ENCODE measurements around the gene SHISAL2A.

SHISAL2A gene

GRCh38 chr1:52665006-52665941 lies 32.3 kb downstream of the SHISAL2A start:
- H3K27me3 ChIP-seq (ENCODE audit: control insufficient read depth, insufficient read depth, low read length), result no peaks in the 10 kb centered on the region
- H3K9me3 ChIP-seq (ENCODE audit: control insufficient read depth, low read length), result no peaks in the 10 kb centered on the region
- H3K9ac ChIP-seq (ENCODE audit: low read length), result no peak overlapping the region
- no peak overlapping the region for H3K4me3 ChIP-seq (ENCODE audit: low read length)
- no peaks in the 10 kb centered on the region for H3K36me3 ChIP-seq (ENCODE audit: control insufficient read depth, insufficient read depth, low read length)
- peaks cover 4% of the 10 kb centered on the region for H3K4me1 ChIP-seq (ENCODE audit: control insufficient read depth, insufficient read depth, low read length)

DNA sequence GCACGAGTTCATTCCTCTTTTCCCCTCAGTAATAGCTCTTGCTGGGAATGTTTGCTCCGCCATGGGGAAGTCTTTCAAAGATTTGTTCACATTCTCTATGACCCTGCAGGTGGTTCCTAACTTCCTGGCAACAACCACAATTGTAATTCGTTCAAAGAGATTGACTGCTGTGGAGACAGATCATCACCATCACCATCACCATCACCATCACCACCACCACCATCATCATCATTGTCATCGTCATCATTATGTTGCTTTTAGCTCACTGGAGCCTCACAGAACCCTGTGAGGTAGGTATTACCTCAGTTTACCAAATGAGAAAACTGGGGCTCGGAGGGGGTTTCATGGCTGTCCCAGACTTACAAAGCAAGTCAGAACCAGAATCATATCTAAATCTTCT lies 34.3 kb downstream of the SHISAL2A start:
- H3K36me3 ChIP-seq (ENCODE audit: control insufficient read depth, insufficient read depth, low read length), result no peaks in the 10 kb centered on the region
- no peak overlapping the region for H3K4me3 ChIP-seq (ENCODE audit: low read length)
- H3K9me3 ChIP-seq (ENCODE audit: control insufficient read depth, low read length), result no peaks in the 10 kb centered on the region
- H3K4me1 ChIP-seq (ENCODE audit: control insufficient read depth, insufficient read depth, low read length), result peaks cover 4% of the 10 kb centered on the region
- no peaks in the 10 kb centered on the region for H3K27me3 ChIP-seq (ENCODE audit: control insufficient read depth, insufficient read depth, low read length)
- no peak overlapping the region for H3K9ac ChIP-seq (ENCODE audit: low read length)

DNA sequence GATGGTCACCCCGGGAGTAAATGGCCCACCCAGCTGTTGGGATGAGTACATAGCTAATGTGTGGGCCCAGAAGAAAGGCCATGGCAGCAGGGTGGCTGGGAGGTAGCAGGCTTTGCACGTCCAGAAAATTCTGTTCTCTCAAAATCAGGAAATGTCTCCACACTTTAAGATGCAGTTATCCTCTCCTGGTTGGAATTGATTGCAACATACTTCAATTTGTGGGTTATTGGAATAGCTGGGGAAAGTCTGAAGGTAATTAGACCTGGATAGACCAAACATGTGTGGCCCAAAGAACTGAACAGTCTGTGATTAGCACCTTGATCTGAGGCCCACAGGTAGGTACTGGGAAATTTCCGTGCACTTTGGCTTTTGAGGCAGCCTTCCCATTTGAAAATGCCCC lies 35.0 kb downstream of the SHISAL2A start:
- H3K9ac ChIP-seq (ENCODE audit: low read length), result no peak overlapping the region
- H3K9me3 ChIP-seq (ENCODE audit: control insufficient read depth, low read length), result no peaks in the 10 kb centered on the region
- no peaks in the 10 kb centered on the region for H3K36me3 ChIP-seq (ENCODE audit: control insufficient read depth, insufficient read depth, low read length)
- no peaks in the 10 kb centered on the region for H3K27me3 ChIP-seq (ENCODE audit: control insufficient read depth, insufficient read depth, low read length)
- no peak overlapping the region for H3K4me3 ChIP-seq (ENCODE audit: low read length)
- peaks cover 1% of the 10 kb centered on the region for H3K4me1 ChIP-seq (ENCODE audit: control insufficient read depth, insufficient read depth, low read length)

DNA sequence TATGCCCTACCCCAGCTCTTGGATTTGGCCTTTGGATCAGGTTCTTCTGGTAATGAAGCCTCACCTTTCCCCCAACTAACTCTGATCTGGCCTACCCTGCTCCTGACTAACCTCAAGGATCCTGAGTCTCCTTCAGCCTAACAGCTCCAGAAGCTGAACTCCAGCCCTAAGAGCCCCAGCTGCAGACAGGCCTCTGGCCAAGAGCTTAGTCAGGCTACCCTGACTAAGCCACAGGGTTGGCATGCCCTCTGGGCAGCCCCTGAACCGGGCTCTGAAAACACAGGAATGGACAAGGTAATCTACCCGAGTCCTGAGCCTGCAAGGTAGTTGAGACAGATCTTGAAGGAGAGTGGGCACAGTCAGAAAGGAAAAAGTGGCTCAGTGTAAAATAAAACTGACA lies 35.7 kb downstream of the SHISAL2A start:
- H3K36me3 ChIP-seq (ENCODE audit: control insufficient read depth, insufficient read depth, low read length), result no peaks in the 10 kb centered on the region
- H3K4me3 ChIP-seq (ENCODE audit: low read length), result no peak overlapping the region
- H3K4me1 ChIP-seq (ENCODE audit: control insufficient read depth, insufficient read depth, low read length), result no peaks in the 10 kb centered on the region
- H3K9me3 ChIP-seq (ENCODE audit: control insufficient read depth, low read length), result no peaks in the 10 kb centered on the region
- no peaks in the 10 kb centered on the region for H3K27me3 ChIP-seq (ENCODE audit: control insufficient read depth, insufficient read depth, low read length)
- no peak overlapping the region for H3K9ac ChIP-seq (ENCODE audit: low read length)

- Histone ChIP-seq H3K4me1 (ENCODE audit: control insufficient read depth, insufficient read depth, low read length) (no peaks in the 10 kb centered on the region), H3K27me3 (ENCODE audit: control insufficient read depth, insufficient read depth, low read length) (no peaks in the 10 kb centered on the region), H3K9me3 (ENCODE audit: control insufficient read depth, low read length) (no peaks in the 10 kb centered on the region), H3K36me3 (ENCODE audit: control insufficient read depth, insufficient read depth, low read length) (no peaks in the 10 kb centered on the region), H3K9ac (ENCODE audit: low read length) (no peak overlapping the region), H3K4me3 (ENCODE audit: low read length) (no peak overlapping the region)
Observed at GRCh38 chr1:52669696-52670095, 36.7 kb downstream of the SHISAL2A start.

DNA sequence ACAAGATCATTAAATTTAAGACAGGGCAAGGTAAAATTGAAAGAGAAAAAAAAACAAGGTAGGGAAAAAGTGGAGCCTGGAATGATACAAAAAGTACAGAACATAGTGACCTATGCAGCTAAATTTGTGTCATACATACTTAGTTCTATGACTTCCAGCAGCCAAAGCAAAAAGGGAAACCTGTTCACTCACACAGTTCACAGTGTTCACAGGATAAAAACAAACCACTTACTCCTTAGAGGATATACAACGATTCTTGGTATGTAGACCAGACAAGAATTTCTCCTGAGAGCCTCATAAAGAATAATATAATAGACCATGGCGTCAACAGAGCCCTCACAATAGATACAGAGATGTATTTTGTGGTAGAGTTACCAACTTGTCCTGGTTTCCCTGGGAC lies 37.6 kb downstream of the SHISAL2A start:
- Histone ChIP-seq H3K4me3 (ENCODE audit: low read length) (no peak overlapping the region), H3K9ac (ENCODE audit: low read length) (no peak overlapping the region), H3K4me1 (ENCODE audit: control insufficient read depth, insufficient read depth, low read length) (no peaks in the 10 kb centered on the region), H3K27me3 (ENCODE audit: control insufficient read depth, insufficient read depth, low read length) (no peaks in the 10 kb centered on the region), H3K36me3 (ENCODE audit: control insufficient read depth, insufficient read depth, low read length) (no peaks in the 10 kb centered on the region), H3K9me3 (ENCODE audit: control insufficient read depth, low read length) (no peaks in the 10 kb centered on the region)

DNA sequence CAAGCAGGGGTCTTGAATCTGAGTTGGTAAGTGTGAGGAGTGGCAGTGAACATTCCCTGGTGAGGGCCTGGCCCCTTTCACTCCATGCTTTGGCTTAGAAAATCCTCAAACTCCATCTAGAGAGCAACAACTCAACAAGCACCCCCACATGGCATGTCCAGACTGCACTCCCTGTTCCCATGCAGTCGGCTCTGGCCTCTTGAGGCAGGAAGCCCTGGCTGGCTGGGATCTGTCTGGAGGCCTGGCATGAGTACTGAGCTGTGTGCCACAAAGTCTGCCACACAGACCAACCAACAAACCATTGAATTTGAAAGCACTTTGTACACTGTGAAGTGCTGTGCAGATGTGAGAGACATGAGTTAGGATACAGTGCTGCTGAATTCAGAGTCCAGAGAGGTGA lies 40.0 kb downstream of the SHISAL2A start:
- H3K9me3 ChIP-seq (ENCODE audit: control insufficient read depth, low read length), result no peaks in the 10 kb centered on the region
- no peak overlapping the region for H3K4me3 ChIP-seq (ENCODE audit: low read length)
- H3K9ac ChIP-seq (ENCODE audit: low read length), result no peak overlapping the region
- H3K4me1 ChIP-seq (ENCODE audit: control insufficient read depth, insufficient read depth, low read length), result peaks cover 4% of the 10 kb centered on the region
- H3K27me3 ChIP-seq (ENCODE audit: control insufficient read depth, insufficient read depth, low read length), result no peaks in the 10 kb centered on the region
- no peaks in the 10 kb centered on the region for H3K36me3 ChIP-seq (ENCODE audit: control insufficient read depth, insufficient read depth, low read length)

DNA sequence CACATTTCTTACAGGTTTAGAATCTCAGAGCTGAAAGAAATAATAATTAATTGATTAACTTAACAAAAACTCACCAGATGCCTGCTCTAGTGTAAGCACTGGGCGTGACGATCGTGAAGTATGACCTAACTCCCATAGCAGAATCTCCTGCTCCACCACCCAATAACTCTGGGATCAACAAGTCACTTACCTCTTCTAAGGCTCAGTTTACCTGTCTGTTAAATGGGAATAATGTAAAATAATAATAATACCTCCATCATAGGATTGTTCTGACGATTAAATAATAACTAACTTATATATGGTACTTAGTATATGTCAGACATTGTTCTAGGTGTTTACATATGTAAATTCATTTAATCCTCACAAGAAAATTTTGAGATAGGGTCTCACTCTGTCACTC lies 40.5 kb downstream of the SHISAL2A start:
- H3K9me3 ChIP-seq (ENCODE audit: control insufficient read depth, low read length), result no peaks in the 10 kb centered on the region
- no peaks in the 10 kb centered on the region for H3K36me3 ChIP-seq (ENCODE audit: control insufficient read depth, insufficient read depth, low read length)

GRCh38 chr1:52674497-52675384 lies 41.8 kb downstream of the SHISAL2A start:
- H3K4me3 ChIP-seq (ENCODE audit: low read length), result no peak overlapping the region
- no peaks in the 10 kb centered on the region for H3K27me3 ChIP-seq (ENCODE audit: control insufficient read depth, insufficient read depth, low read length)
- no peaks in the 10 kb centered on the region for H3K36me3 ChIP-seq (ENCODE audit: control insufficient read depth, insufficient read depth, low read length)
- peaks cover 4% of the 10 kb centered on the region for H3K4me1 ChIP-seq (ENCODE audit: control insufficient read depth, insufficient read depth, low read length)
- no peaks in the 10 kb centered on the region for H3K9me3 ChIP-seq (ENCODE audit: control insufficient read depth, low read length)
- H3K9ac ChIP-seq (ENCODE audit: low read length), result no peak overlapping the region

More for the DNA sequence above, 40.5 kb downstream of the SHISAL2A start:
- Histone ChIP-seq H3K9ac (ENCODE audit: low read length) (no peak overlapping the region), H3K27me3 (ENCODE audit: control insufficient read depth, insufficient read depth, low read length) (no peaks in the 10 kb centered on the region), H3K4me1 (ENCODE audit: control insufficient read depth, insufficient read depth, low read length) (peaks cover 4% of the 10 kb centered on the region), H3K4me3 (ENCODE audit: low read length) (no peak overlapping the region)

DNA sequence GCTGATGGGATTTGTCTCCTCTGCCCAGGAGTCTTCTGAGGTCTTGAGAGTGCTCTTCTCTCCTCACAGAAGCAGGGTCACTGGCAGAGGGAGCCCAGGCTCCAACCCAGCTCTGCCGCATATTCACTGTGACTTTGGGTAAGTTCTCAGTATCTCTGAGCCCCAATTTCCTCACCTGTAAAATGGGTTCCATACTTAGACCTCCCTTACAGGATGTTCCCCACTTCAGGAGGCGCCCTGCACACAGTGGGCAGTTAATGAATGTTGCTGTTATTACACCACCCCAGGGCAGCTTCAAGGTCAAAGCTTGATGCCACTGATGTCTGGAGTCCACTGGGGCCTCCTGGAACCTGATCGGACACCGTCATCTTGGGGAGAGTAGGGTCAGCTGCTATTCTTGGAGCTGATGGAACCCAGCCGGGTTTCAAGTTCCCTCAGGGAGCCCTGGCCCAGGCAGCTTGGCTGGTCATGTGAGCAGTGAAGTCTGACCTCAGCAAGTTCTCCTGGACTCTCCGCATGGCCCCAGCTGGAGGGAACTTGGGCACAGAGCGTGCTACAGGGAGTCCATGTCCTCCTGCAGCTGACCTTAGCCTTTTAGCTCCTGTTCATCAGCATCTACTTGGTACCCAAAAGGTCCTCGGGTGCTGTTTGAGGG lies 43.4 kb downstream of the SHISAL2A start:
- Histone ChIP-seq H3K27me3 (ENCODE audit: control insufficient read depth, insufficient read depth, low read length) (no peaks in the 10 kb centered on the region), H3K9ac (ENCODE audit: low read length) (no peak overlapping the region), H3K4me1 (ENCODE audit: control insufficient read depth, insufficient read depth, low read length) (peaks cover 4% of the 10 kb centered on the region), H3K36me3 (ENCODE audit: control insufficient read depth, insufficient read depth, low read length) (no peaks in the 10 kb centered on the region), H3K4me3 (ENCODE audit: low read length) (no peak overlapping the region), H3K9me3 (ENCODE audit: control insufficient read depth, low read length) (no peaks in the 10 kb centered on the region)

DNA sequence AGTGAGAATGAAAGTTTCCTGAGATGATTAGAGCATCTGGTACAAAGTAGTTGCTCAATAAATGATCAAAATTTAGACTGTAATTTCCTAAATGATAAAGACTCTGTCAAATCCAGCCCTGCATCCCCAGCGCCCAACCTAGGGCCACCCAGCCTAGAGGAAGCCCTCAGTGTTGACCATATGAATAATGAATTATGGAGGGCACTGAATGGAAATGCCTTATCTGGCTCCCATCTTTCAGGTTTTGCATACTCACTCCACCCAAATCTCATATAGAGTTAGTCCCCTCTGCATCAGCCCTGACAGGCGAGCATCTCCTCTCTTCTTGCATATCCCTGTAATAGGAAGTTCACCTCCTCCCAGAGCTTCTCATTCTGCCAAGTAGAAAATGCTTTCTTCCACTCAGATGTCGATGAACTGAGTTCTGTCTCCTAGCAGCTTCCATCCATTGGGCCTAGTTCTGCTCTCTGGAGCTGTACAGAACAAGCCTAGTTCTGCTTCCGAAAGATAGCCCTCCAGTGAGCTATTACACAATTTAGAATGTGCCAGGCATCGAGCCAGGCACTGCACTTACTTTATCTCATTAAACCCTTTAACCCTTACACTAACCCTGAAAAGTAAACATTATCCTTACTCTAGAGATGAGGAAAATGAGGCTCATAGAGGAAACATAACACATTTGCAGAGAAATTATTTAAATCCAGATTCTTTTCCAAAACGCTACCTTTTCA lies 44.3 kb downstream of the SHISAL2A start:
- Histone ChIP-seq H3K9me3 (ENCODE audit: control insufficient read depth, low read length) (no peaks in the 10 kb centered on the region), H3K4me3 (ENCODE audit: low read length) (no peak overlapping the region), H3K4me1 (ENCODE audit: control insufficient read depth, insufficient read depth, low read length) (peaks cover 4% of the 10 kb centered on the region), H3K9ac (ENCODE audit: low read length) (no peak overlapping the region), H3K27me3 (ENCODE audit: control insufficient read depth, insufficient read depth, low read length) (no peaks in the 10 kb centered on the region), H3K36me3 (ENCODE audit: control insufficient read depth, insufficient read depth, low read length) (no peaks in the 10 kb centered on the region)
